HepG2 (cell line): ENCODE measurements around the gene GHRL. TPM values are rescaled to one million over a fixed set of nuclear protein-coding genes. Genes with fewer than 3 reads are reported as not detected.

ENCODE experiments used
- ARHGAP35 ChIP-seq: sonication (generic); formaldehyde crosslinking; IDR thresholded peaks from 2 replicates; pipeline ENCODE4 v1.9.0; 2022; ENCODE audit warnings: mild to moderate bottlenecking, inconsistent platforms, moderate library complexity, missing genetic modification reagents, borderline replicate concordance
- BRD4 ChIP-seq: sonication (generic); formaldehyde crosslinking; IDR thresholded peaks from 2 replicates; pipeline ENCODE4 v1.4.0; 2020; ENCODE audit warnings: missing genetic modification reagents
- CC2D1A ChIP-seq: sonication (generic); formaldehyde crosslinking; IDR thresholded peaks from 2 replicates; pipeline ENCODE4 v1.8.1; 2023; ENCODE audit warnings: mild to moderate bottlenecking, missing genetic modification reagents
- CHD2 ChIP-seq: IDR thresholded peaks from 2 replicates; pipeline ENCODE4 v1.6.1; 2011; ENCODE audit warnings: low read depth, low read length, improper control_type of control experiment
- CREM ChIP-seq, 2 experiments: sonication (generic) in 1 of 2; formaldehyde crosslinking in 1 of 2; IDR thresholded peaks; 2 replicates each; pipeline versions ENCODE4 v1.4.0 to v1.6.1; 2016 to 2020; ENCODE audit warnings: antibody characterized with exemption in 1 of 2, mild to moderate bottlenecking in 1 of 2, missing genetic modification reagents in 1 of 2
- JARID2 ChIP-seq: sonication (generic); formaldehyde crosslinking; IDR thresholded peaks from 2 replicates; pipeline ENCODE4 v1.8.1; 2023; ENCODE audit warnings: missing genetic modification reagents, inconsistent platforms; ENCODE audit not compliant: insufficient replicate concordance
- MXI1 ChIP-seq: IDR thresholded peaks from 3 replicates; pipeline ENCODE4 v1.6.1; 2012; ENCODE audit warnings: low read depth, low read length, inconsistent platforms, borderline replicate concordance
- NCOA5 ChIP-seq: sonication (generic); formaldehyde crosslinking; IDR thresholded peaks from 2 replicates; pipeline ENCODE4 v1.4.0; 2020; ENCODE audit warnings: missing genetic modification reagents
- NFIC ChIP-seq: IDR thresholded peaks from 2 replicates; pipeline ENCODE4 v1.6.1; 2012; ENCODE audit warnings: mild to moderate bottlenecking, low read length, inconsistent platforms
- PAF1 ChIP-seq: IDR thresholded peaks from 2 replicates; pipeline ENCODE4 v1.6.1; 2016; ENCODE audit warnings: missing genetic modification reagents, missing compliant biosample characterization
- RXRB ChIP-seq: IDR thresholded peaks from 2 replicates; pipeline ENCODE4 v1.6.1; 2016; ENCODE audit warnings: borderline replicate concordance, missing genetic modification reagents, missing compliant biosample characterization
- SP140L ChIP-seq: sonication (generic); formaldehyde crosslinking; IDR thresholded peaks from 2 replicates; pipeline ENCODE4 v1.4.0; 2020; ENCODE audit warnings: missing genetic modification reagents, borderline replicate concordance
- SP2 ChIP-seq: sonication (generic); formaldehyde crosslinking; IDR thresholded peaks from 2 replicates; pipeline ENCODE4 v1.5.1; 2020; ENCODE audit warnings: mild to moderate bottlenecking, missing genetic modification reagents
- YEATS2 ChIP-seq: sonication (generic); formaldehyde crosslinking; IDR thresholded peaks from 2 replicates; pipeline ENCODE4 v1.4.0; 2020; ENCODE audit warnings: missing genetic modification reagents, borderline replicate concordance
- YEATS4 ChIP-seq: sonication (generic); formaldehyde crosslinking; IDR thresholded peaks from 2 replicates; pipeline ENCODE4 v1.4.0; 2020; ENCODE audit warnings: missing genetic modification reagents, borderline replicate concordance
- ZMYM3 ChIP-seq: sonication (generic); formaldehyde crosslinking; IDR thresholded peaks from 2 replicates; pipeline ENCODE4 v1.5.1; 2020; ENCODE audit warnings: mild to moderate bottlenecking, missing genetic modification reagents
- ZNF282 ChIP-seq: fragments of 450-650 bp; IDR thresholded peaks from 2 replicates; pipeline ENCODE4 v1.6.1; 2018; ENCODE audit not compliant: partially characterized antibody
- ZNF577 ChIP-seq: sonication (generic); formaldehyde crosslinking; IDR thresholded peaks from 2 replicates; pipeline ENCODE4 v1.4.0; 2020; ENCODE audit warnings: mild to moderate bottlenecking, low read depth, missing genetic modification reagents, borderline replicate concordance
- ZNF703 ChIP-seq: sonication (generic); formaldehyde crosslinking; IDR thresholded peaks from 2 replicates; pipeline ENCODE4 v1.5.1; 2020; ENCODE audit warnings: missing genetic modification reagents, mild to moderate bottlenecking, moderate library complexity, borderline replicate concordance
- ZSCAN30 ChIP-seq: sonication (generic); formaldehyde crosslinking; IDR thresholded peaks from 2 replicates; pipeline ENCODE4 v1.5.0; 2020; ENCODE audit warnings: mild to moderate bottlenecking, missing genetic modification reagents
- polyA plus RNA-seq, 8 experiments: library from polyadenylated mRNA; depleted of rRNA in 3 of 8; stranded (reverse) in 7 of 8; unstranded in 1 of 8; fragments of >200 nt; fragmentation: Illumina TruSeq in 4 of 8; extraction: Trizol in 4 of 8; gene quantifications; 2 replicates each; pipeline versions ENCODE4 v1.2.1 to v1.2.3, GENCODE V29; 2011 to 2016; ENCODE audit warnings: low read depth in 4 of 8, missing spikeins in 1 of 8, mixed read lengths in 1 of 8; ENCODE audit not compliant: insufficient read depth in 1 of 8
- total RNA-seq, 5 experiments: library from RNA; depleted of rRNA; stranded (reverse); fragments of >200 nt; fragmentation: Illumina TruSeq; extraction: Trizol; gene quantifications; 2 replicates each; pipeline ENCODE4 v1.2.3, GENCODE V29; 2016; ENCODE audit warnings: low read depth in 1 of 5
- TF ChIP-seq, protein P1 (sequence below): sonication (generic); formaldehyde crosslinking; IDR thresholded peaks from 2 replicates; pipeline ENCODE4 v1.5.0; 2020; ENCODE audit warnings: mild to moderate bottlenecking, missing genetic modification reagents
- TF ChIP-seq, protein P2 (sequence below): sonication (generic); formaldehyde crosslinking; IDR thresholded peaks from 2 replicates; pipeline ENCODE4 v1.4.0; 2020; ENCODE audit warnings: low read depth, missing genetic modification reagents

GHRL gene
- total and polyA plus RNA-seq, 2 of the 13 experiments (the other 11 are each of a cell fraction or from before 2014, with no cell fraction given) = 0.09 TPM; not detected in 1

DNA sequence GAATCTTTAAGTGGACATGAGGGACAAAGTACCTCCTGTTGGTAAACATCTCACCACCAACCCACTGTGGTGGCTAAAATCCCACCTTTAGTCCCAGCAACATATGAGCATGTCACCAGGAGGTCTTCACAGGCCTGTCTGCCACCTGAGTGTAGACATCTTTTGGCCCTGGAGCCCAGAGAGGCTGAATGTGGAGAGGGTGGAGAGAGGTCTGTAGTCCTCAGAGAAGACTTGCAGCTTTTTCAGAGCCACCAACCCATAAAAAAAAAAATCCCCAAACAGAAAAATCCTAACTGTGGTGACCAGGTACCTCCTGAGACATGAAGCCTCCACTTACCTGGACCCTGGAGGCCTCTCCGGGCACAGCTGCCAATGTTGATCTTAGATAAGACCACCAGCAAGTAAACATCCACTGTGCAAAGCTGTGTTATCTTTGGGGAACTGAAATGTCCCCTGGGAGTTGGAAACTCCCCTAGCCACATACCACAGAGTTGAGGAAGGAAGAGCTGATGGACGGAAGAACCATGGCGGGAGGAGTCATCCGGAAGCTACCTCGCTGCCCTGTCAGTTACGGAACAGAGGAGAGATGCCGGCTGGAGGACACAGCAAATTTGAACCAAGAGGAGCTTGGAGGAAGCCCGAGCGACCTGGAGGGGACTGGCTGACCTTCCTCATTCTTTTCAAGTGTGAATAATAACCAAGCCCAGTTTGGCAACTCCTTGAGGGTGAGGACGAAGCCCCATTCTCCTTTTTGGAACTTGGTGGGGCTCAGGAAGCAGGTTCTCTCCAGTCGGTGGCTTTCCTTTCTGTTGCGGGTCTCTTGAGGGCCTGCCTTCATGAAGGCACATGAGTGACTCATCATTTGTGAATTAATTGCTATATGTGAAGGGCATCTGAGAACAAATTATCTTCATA, at the start of gene GHRL (continued):
- TF ChIP-seq MXI1 (no peak), SP2 (CRISPR knock-in tag) (no peak), ZNF703 (no peak), CC2D1A (CRISPR knock-in tag) (no peak), ZMYM3 (0 out of 2 replicates have a peak, but pooled peaks have one; percentile 16), BRD4 (CRISPR knock-in tag) (no peak), YEATS2 (CRISPR knock-in tag) (peak; percentile 28; the same call in 1 of the 2 replicates), JARID2 (CRISPR knock-in tag) (no peak), CREM (IDR thresholded peaks at IDR 0.05) (no peak; the same call in 1 of the 2 replicates), CREM (CRISPR knock-in tag; IDR thresholded peaks at IDR 0.05) (no peak), ZNF282 (no peak), YEATS4 (no peak; the same call in 1 of the 2 replicates), PAF1 (CRISPR knock-in tag) (no peak), NCOA5 (no peak), ZSCAN30 (CRISPR knock-in tag) (no peak), SP140L (CRISPR knock-in tag) (no peak), CHD2 (no peak), NFIC (0 out of 2 replicates have a peak, but pooled peaks have one; percentile 23), RXRB (0 out of 2 replicates have a peak, but pooled peaks have one; percentile 28), ZNF577 (CRISPR knock-in tag) (no peak), ARHGAP35 (no peak)
- TF ChIP-seq, protein P1, sequence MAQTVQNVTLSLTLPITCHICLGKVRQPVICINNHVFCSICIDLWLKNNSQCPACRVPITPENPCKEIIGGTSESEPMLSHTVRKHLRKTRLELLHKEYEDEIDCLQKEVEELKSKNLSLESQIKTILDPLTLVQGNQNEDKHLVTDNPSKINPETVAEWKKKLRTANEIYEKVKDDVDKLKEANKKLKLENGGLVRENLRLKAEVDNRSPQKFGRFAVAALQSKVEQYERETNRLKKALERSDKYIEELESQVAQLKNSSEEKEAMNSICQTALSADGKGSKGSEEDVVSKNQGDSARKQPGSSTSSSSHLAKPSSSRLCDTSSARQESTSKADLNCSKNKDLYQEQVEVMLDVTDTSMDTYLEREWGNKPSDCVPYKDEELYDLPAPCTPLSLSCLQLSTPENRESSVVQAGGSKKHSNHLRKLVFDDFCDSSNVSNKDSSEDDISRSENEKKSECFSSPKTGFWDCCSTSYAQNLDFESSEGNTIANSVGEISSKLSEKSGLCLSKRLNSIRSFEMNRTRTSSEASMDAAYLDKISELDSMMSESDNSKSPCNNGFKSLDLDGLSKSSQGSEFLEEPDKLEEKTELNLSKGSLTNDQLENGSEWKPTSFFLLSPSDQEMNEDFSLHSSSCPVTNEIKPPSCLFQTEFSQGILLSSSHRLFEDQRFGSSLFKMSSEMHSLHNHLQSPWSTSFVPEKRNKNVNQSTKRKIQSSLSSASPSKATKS (CRISPR knock-in tag) = no peak
- TF ChIP-seq, protein P2, sequence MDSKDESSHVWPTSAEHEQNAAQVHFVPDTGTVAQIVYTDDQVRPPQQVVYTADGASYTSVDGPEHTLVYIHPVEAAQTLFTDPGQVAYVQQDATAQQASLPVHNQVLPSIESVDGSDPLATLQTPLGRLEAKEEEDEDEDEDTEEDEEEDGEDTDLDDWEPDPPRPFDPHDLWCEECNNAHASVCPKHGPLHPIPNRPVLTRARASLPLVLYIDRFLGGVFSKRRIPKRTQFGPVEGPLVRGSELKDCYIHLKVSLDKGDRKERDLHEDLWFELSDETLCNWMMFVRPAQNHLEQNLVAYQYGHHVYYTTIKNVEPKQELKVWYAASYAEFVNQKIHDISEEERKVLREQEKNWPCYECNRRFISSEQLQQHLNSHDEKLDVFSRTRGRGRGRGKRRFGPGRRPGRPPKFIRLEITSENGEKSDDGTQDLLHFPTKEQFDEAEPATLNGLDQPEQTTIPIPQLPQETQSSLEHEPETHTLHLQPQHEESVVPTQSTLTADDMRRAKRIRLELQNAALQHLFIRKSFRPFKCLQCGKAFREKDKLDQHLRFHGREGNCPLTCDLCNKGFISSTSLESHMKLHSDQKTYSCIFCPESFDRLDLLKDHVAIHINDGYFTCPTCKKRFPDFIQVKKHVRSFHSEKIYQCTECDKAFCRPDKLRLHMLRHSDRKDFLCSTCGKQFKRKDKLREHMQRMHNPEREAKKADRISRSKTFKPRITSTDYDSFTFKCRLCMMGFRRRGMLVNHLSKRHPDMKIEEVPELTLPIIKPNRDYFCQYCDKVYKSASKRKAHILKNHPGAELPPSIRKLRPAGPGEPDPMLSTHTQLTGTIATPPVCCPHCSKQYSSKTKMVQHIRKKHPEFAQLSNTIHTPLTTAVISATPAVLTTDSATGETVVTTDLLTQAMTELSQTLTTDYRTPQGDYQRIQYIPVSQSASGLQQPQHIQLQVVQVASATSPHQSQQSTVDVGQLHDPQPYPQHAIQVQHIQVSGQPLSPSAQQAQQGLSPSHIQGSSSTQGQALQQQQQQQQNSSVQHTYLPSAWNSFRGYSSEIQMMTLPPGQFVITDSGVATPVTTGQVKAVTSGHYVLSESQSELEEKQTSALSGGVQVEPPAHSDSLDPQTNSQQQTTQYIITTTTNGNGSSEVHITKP (CRISPR knock-in tag) = peak; percentile 65
